ENCODE results near the gene LPAR6. TPM values are rescaled to one million over a fixed set of nuclear protein-coding genes. Genes with fewer than 3 reads are reported as not detected.

The LPAR6 gene
- total and polyA plus RNA-seq, 2 of the 13 experiments (the other 11 are each of a cell fraction or from before 2014, with no cell fraction given), result 24.4 to 149 TPM

DNA sequence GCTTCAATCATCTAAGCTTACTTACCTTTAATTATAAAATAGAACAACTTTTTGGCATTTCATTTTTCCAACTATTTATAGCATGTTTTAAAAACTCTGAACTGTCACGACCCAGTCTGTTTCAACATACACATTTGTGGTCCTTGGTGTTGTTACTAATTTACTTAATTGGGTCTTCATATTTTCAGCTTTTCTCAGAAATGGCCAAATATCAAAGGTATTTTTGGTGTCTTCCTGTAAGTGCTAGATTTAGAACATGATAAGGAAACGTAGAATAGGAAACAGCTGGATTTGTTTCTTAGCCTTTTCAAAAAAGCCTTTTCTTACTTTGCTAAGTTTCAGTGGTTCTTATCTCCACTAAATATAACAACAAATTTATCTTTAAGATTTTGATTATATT is 11.4 kb downstream of the LPAR6 start:
- in situ Hi-C loops (cut with HindIII; ENCODE audit: extremely low pct_ligation_motif_present, low pct_unique_long_range_greater_than_20kb), result no loop called here
- H3K36me3 ChIP-seq (replicated peaks in 1 of 2; ENCODE audit: control insufficient read depth in 1 of 2, insufficient read depth in 2 of 2, low read length in 2 of 2), result 0 out of 5 replicates have a peak, but pooled peaks cover 0 to 3% of the 10 kb centered on the region in 2 experiments
- intact Hi-C loops (cut with micrococcal nuclease; ENCODE audit: unreplicated experiment), result loop anchor here (10.0 kb wide), 1 partner anchor 173 kb away; no protein-coding TSS in a partner anchor
- no peak for DNase-seq (ENCODE audit: low spot score)
- peaks cover 4% of the 10 kb centered on the region for H3K79me2 ChIP-seq (ENCODE audit: insufficient read depth, low read length)
- 92% methylated on average over 2 of the region's 2 CpGs for WGBS (ENCODE audit: low lambda C conversion rate)
- no peak for TF ChIP-seq ZNF615 (CRISPR knock-in tag; IDR thresholded peaks at IDR 0.05; ENCODE audit: borderline replicate concordance)
- no peak overlapping the region for H3K4me3 ChIP-seq (replicated peaks in 1 of 3; ENCODE audit: insufficient read depth in 1 of 3, low read depth in 2 of 3, low read length in 3 of 3)
- BruUV-seq (replicated peaks), result no TSS peak
- H3K9ac ChIP-seq (ENCODE audit: insufficient read depth, low read depth, low read length), result no peak overlapping the region
- FAIRE-seq, result no peak
- CTCF ChIA-PET (ENCODE audit: low intra/inter-chr PET ratio, low total read pairs), result no interaction called here
- H3K27ac ChIP-seq (ENCODE audit: extremely low read length, insufficient read depth, low read length), result peak overlapping the region; percentile 22
- H2AFZ ChIP-seq (ENCODE audit: low read length), result no peak overlapping the region
- POLR2A ChIA-PET, result no interaction called here
- H3K4me2 ChIP-seq (ENCODE audit: low read depth, low read length), result no peak overlapping the region
- H3K9me3 ChIP-seq (ENCODE audit: low read length), result no peaks in the 10 kb centered on the region
- H4K20me1 ChIP-seq (ENCODE audit: insufficient read depth, low read length), result no peaks in the 10 kb centered on the region
- ATAC-seq, result no peak
- no peaks in the 10 kb centered on the region for H3K27me3 ChIP-seq (ENCODE audit: control insufficient read depth in 1 of 2, insufficient read depth in 2 of 2, low read length in 2 of 2)
- H3K4me1 ChIP-seq (ENCODE audit: insufficient read depth, low read length), result peaks cover 58% of the 10 kb centered on the region

DNA sequence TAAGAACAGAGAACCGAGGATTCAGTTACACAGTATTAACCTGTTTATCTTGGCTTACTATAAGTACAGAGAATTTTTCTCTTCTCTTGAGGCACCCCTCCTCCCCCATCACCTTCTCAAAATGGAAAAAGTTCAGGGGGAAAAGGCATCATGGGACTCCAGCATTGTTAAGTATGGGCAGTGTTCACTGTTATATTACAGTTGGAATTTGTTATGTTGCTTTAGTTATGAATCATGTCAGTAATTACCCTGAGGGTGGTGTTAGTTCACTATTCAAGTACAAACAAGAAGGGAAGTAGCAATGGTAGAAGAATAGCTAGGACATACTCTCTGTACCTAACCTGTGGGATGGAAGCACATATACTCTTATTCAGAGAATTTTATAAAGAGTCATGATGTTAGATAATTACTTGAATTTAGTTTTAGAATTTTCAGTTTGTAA is 12.0 kb downstream of the LPAR6 start:
- Histone ChIP-seq H3K36me3 (replicated peaks in 1 of 2; ENCODE audit: control insufficient read depth in 1 of 2, insufficient read depth in 2 of 2, low read length in 2 of 2) (0 out of 5 replicates have a peak, but pooled peaks cover 0 to 3% of the 10 kb centered on the region in 2 experiments), H3K9ac (ENCODE audit: insufficient read depth, low read depth, low read length) (no peak overlapping the region), H4K20me1 (ENCODE audit: insufficient read depth, low read length) (no peaks in the 10 kb centered on the region), H3K79me2 (ENCODE audit: insufficient read depth, low read length) (peaks cover 2% of the 10 kb centered on the region), H3K4me1 (ENCODE audit: insufficient read depth, low read length) (peaks cover 58% of the 10 kb centered on the region), H2AFZ (ENCODE audit: low read length) (no peak overlapping the region), H3K4me3 (replicated peaks in 1 of 3; ENCODE audit: insufficient read depth in 1 of 3, low read depth in 2 of 3, low read length in 3 of 3) (no peak overlapping the region), H3K27ac (ENCODE audit: extremely low read length, insufficient read depth, low read length) (peak overlapping the region; percentile 22), H3K4me2 (ENCODE audit: low read depth, low read length) (peak overlapping the region; percentile 18; the same call in 1 of the 2 replicates), H3K9me3 (ENCODE audit: low read length) (no peaks in the 10 kb centered on the region), H3K27me3 (ENCODE audit: control insufficient read depth in 1 of 2, insufficient read depth in 2 of 2, low read length in 2 of 2) (no peaks in the 10 kb centered on the region)
- ATAC-seq (peak; percentile 50; the same call in 2 of the 3 replicates), DNase-seq (ENCODE audit: low spot score) (no peak), FAIRE-seq (no peak)
- intact Hi-C loops (cut with micrococcal nuclease; ENCODE audit: unreplicated experiment) (loop anchor here (10.0 kb wide), 1 partner anchor 174 kb away; no protein-coding TSS in a partner anchor), in situ Hi-C loops (cut with HindIII; ENCODE audit: extremely low pct_ligation_motif_present, low pct_unique_long_range_greater_than_20kb) (no loop called here)
- BruUV-seq (replicated peaks), result no TSS peak
- ChIA-PET CTCF (ENCODE audit: low intra/inter-chr PET ratio, low total read pairs) (no interaction called here), POLR2A (no interaction called here)
- TF ChIP-seq MTA3 (CRISPR knock-in tag; IDR thresholded peaks at IDR 0.05) (no peak), ARID2 (CRISPR knock-in tag; IDR thresholded peaks at IDR 0.05; ENCODE audit: borderline replicate concordance) (no peak), ZNF7 (CRISPR knock-in tag; IDR thresholded peaks at IDR 0.05) (no peak), ZNF576 (CRISPR knock-in tag; IDR thresholded peaks at IDR 0.05) (no peak), ZFP36L2 (CRISPR knock-in tag; IDR thresholded peaks at IDR 0.05) (no peak), KAT2B (IDR thresholded peaks at IDR 0.05; ENCODE audit: borderline replicate concordance, low read depth, low read length) (no peak), KDM5B (CRISPR knock-in tag; IDR thresholded peaks at IDR 0.05; ENCODE audit: borderline replicate concordance) (no peak), ZNF773 (CRISPR knock-in tag; IDR thresholded peaks at IDR 0.05; ENCODE audit: borderline replicate concordance) (no peak)
- 34% methylated on average over 1 of the region's 1 CpG for WGBS (ENCODE audit: low lambda C conversion rate)

Measured in HepG2 (cell line).